ENCODE measurements around the gene FAM167B.
A peak's percentile ranks its signal among the peaks of the same experiment; 100 is the strongest.
"Not testable (repeated sequence)": the region's sequence is repeated elsewhere in the genome, so short reads cannot be mapped to it uniquely, and the experiment has no call there.

FAM167B gene

GRCh38 chr1:32224285-32224684, 22.7 kb upstream of the FAM167B start:
- no peak for DNase-seq

- DNase-seq, result no peak
These were observed 18.3 kb upstream of the FAM167B start for GRCh38 chr1:32228771-32229170.

DNA sequence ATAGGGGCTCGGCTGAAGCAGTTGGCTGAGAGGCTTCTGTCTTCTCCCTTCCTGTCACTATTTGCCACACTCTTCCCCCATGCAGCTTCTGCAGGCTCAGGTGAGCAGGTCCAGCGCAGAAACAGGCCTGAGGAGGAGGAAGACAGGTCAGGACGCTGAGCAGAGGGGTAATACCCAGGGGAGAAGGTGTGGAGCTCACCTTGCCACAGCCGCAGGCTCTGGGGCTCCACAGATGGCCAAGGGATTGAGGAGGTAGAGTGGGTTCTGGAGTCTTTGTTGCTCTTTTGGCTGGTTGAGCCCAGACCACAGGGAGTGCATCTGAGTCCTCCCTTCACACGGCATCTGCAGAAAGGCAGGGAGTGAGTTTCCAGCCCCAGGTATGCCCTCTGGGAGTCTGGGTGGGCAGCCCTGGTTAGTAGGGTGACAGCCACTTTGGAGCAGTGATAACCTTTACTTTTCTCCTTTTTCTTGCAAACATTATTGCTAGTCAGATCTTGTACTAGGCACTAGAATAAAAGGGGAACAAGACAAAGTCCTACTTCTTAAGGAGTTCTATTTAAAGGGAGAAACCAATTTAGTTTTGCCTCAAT, 15.1 kb upstream of the FAM167B start:
- DNase-seq, result no peak

GRCh38 chr1:32232558-32233304, 14.3 kb upstream of the FAM167B start:
- no peak for DNase-seq

- no peak for DNase-seq
These were observed 12.2 kb upstream of the FAM167B start for GRCh38 chr1:32234792-32235191.

DNA sequence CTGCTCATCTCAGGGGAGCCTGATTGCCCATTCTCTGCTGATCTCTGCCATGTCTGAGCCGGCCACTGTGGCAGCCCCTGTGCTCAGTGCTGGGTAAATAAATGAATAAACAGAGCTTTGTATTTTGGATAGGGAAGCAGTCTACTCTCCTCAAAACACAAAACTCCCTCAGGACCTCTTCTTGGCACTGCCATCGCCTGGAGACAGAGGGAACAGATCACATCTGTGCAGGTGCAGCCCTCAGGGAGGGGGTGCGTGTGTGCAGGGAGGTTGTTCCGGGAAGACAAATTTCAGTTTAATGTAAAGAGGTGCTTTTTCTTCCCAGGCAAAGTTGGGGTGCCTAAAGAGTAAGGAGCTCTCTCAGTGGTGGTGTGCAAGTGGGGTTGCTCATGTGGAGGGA, 7.7 kb upstream of the FAM167B start:
- DNase-seq, result no peak

- DNase-seq, result no peak
These were observed 7.3 kb upstream of the FAM167B start for GRCh38 chr1:32239790-32240139.

DNA sequence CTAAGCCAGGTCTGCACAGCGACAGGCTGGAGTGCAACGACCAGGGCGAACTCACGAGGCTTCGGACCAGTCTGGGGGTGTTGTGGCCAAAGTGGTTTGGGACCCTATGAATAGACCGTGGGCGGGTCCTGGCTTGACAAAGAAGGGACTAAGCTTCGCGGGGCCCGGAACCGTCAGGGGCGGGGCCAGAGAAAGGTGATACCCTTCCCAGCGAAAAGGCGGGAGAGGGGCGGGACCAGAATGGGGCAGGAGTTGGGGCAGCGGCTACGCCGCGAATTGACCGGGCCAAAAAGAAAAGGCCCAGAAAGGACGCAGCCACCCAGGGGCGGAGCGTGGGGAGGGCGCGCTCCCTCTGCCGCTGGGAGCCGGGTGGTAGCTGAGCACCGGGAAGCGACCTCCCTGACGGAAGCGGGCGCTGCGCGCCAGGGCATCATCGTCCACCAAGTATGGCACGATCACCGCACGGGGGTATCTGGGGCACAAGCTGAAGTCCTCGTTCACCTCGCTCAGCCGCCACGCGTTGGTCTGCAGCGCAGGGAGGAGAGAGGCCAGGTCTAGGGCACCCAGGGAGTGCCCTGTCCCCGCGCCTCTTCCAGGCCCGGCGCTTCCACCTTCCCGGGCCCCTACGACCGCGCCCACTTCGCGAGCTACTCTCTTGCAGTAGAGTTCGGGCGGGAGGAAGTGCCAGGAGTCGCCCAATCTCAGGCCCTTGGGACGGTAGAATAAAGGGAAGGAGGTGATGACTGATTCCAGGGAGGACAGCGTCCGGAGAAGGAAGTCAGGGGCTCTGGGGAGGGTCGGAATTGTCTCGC, 6.7 kb upstream of the FAM167B start:
- DNase-seq, result peak; percentile 88

DNA sequence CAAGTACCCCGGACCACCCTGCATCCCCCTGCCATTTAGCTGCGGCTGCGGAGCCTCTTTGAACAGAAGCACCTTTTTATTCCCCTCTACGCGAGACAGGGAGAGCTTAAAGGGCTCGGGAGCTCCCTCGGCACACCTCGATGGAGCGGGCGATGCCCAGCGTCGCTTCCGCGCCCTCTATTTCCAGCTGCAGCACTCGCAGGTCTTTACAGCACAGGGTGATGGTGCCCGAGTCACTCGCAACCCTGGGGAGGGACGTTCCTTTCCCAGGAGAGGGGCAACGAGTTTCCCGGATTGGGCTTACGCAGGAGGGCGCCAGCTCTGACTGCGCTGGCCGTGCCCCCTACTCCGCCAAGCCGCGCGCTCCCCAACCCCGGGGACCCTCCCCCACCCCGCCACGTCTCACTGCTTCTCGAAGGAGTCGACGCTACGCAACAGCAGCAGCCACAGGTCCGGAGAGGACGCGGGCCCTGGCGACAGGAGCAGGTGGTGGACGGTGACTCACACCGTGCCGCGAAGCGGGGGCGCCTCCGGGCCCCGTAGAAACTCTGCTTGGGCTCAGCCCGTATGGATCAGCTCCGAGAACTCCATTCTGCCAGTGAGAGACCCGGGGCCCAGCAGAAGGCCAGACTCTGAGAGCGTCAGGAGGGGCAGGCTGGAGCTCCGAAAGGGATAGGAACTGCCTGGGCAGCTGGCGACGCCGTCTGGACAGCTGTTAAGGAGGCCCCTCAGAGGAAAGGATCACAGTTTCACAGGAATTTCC, 5.8 kb upstream of the FAM167B start:
- DNase-seq, result peak; percentile 81

- DNase-seq, result peak; percentile 18
These were observed 4.6 kb upstream of the FAM167B start for GRCh38 chr1:32242341-32242851.

DNA sequence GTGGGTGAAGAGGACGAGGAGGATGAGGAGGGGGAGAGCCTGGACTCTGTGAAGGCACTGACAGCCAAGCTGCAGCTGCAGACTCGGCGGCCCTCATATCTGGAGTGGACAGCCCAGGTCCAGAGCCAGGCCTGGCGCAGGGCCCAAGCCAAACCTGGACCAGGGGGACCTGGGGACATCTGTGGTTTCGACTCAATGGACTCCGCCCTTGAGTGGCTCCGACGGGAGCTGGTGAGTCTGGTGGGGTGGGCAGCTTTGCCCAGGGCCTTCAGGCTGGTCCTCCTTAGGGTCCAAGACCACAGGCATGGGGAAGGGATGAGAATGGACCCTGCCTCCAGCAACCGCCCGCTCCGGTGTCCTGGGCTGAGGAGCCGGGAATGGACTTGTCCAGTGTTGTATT, 430 bp downstream of the FAM167B start:
- no peak for DNase-seq

- peak; percentile 92 for DNase-seq
These were observed 1.2 kb downstream of the FAM167B start for GRCh38 chr1:32247983-32248889.

DNA sequence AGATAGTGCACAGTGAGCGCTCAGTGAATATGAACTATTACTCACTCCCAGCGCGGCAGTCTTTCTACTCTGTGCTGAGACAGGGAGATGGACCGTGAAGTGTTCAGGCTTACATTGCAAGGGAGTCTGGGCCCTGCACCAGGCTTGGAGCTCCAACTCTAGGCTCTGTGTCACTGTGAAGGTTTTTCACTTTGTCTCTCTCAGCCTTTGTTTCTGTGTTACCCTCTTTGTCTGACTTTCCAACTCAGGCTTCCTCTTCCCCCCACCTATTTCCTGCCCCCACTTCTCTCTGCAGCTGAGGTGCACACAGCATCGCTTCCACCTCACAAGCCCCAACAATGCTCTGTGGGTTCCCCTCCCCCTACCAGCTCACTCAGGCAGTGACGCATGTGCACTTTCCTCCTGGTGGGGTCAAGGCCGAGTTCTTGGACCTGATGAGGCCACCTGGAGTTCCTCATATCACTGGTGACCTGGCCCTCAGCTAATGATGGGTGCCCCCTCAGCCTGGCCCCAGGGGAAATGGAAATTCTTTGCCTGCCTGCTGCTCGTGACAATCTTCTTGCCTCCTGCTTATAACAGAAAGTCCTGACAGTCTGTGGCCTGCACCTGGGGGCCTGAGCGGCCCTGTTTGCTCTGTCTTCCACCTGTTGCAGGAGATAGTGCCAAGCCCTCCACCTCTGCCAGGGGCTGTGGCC, 3.0 kb downstream of the FAM167B start:
- no peak for DNase-seq

DNA sequence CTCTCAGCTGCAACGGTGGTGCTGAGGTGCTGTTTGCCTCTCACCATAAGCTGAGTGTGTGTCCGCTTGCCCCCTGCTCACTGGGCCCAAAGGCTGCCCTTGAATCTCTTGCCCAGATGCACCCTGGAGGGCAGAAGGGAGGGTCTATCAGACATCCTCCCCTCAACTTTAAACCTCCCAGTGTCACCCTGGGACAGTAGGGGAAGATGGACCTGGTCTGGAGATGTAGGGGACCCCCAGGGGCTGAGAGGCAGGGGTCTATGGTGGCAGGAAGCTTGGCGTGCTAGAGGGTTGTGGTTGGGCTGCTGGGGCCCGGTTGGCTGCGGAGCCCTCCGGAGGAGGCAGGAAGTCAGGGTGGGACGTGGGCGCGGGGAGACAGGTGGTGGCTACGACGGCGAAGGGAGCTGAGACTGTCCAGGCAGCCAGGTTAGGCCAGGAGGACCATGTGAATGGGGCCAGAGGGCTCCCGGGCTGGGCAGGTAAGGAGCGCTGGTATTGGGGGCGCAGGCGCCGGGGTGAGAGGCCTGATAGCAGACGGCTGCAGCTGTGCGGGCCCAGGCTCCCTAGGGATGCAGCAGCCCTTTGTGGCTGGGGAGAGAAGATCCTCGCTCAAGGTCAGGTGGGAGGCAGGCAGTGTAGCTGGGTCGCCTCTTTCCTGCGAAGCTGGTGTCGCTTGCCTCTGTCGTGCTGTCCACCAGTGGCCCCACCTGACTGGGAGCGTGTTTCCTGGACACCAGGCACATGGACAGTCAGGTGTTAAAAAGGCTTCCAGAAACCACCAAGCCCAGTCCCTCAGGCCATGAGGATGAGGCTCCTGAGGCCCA, 4.1 kb downstream of the FAM167B start, which contains the start of gene LCK:
Gene LCK, plus strand, starts transcription at position 373 of the 824 bp plus-strand sequence. CDS start 23,065 bp downstream, outside the sequence.
- no peak for DNase-seq

DNA sequence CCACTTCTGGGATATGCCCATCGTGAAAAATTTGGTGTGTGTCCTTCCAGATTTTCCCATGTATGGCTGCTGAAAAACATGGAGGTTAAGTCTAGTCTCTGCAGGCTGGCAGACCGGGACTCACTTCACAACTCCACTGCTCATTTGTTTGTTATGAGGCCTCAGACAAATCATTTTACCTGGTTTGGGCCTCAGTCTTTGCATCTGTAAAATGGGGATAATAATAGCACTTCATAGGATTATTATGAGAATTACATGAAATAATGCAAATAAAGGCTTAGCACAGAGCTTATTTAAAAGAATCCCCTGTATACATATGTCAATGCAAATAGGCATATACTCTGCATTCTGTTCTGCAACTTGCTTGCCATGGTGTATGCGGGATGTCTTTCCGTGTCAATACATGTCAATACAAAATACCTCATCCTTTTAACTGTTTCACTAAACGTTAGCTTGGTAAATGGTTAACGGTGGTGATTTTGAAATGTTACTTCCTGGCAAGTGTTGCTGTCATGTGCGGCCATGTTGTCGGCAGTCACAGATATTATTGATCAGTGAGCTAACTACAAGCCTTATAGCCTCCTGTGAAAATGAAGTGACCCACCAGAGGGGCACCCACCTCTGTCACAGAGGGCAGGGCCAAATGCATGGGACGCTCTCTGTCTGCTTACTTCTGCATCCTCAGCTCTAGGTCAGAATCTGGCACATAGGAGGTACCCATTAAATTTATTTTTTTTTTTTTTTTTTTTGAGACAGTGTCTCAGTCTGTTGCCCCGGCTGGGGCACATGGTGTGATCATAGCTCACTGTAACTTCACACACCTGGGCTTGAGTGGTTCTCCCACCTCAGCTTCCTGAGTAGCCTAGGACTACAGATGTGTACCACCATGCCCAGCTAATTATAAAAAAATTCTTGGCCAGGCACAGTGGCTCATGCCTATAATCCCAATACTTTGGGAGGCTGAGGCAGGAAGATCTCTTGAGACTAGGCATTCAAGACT, 8.3 kb downstream of the FAM167B start:
- DNase-seq, result no peak

GRCh38 chr1:32256473-32257226, 9.6 kb downstream of the FAM167B start:
- DNase-seq, result no peak

GRCh38 chr1:32257227-32257508, 10.1 kb downstream of the FAM167B start:
- no peak for DNase-seq

GRCh38 chr1:32263236-32263593, 16.2 kb downstream of the FAM167B start:
- not testable (repeated sequence) for DNase-seq
